ENCODE data around the gene MARCHF3.
"Not testable (repeated sequence)": the region's sequence is repeated elsewhere in the genome, so short reads cannot be mapped to it uniquely, and the experiment has no call there.

Gene MARCHF3

GRCh38 chr5:126863402-126863801 is 167.0 kb downstream of the MARCHF3 start:
- Histone ChIP-seq H3K9me3 (ENCODE audit: low read depth, low read length) (no peaks in the 10 kb centered on the region), H3K4me3 (no peak overlapping the region), H3K9ac (ENCODE audit: insufficient read length) (no peak overlapping the region), H3K27ac (no peak overlapping the region), H3K36me3 (ENCODE audit: insufficient read depth, low read length) (peaks cover 23% of the 10 kb centered on the region)
- DNase-seq (ENCODE audit: low read depth, low spot score) = no peak
- TF ChIP-seq FOXP2 (optimal IDR thresholded peaks at IDR 0.05; ENCODE audit: control extremely low read depth, extremely low read length, insufficient read depth) = no peak
- no peak for TF ChIP-seq EZH2 (IDR thresholded peaks at IDR 0.05)

GRCh38 chr5:126858441-126858840 is 171.9 kb downstream of the MARCHF3 start:
- peaks cover 17% of the 10 kb centered on the region for H3K36me3 ChIP-seq (ENCODE audit: insufficient read depth, low read length)

GRCh38 chr5:126857472-126858410 is 172.6 kb downstream of the MARCHF3 start:
- TF ChIP-seq POLR2AphosphoS5 (IDR thresholded peaks at IDR 0.05; ENCODE audit: borderline replicate concordance, low read depth, low read length) (peak; percentile 26; the same call in 1 of the 2 replicates), EZH2 (IDR thresholded peaks at IDR 0.05) (no peak)
- Histone ChIP-seq H3K27ac (peak overlapping the region; percentile 79), H3K9me3 (ENCODE audit: low read depth, low read length) (no peaks in the 10 kb centered on the region), H3K4me3 (peak overlapping the region; percentile 53), H3K9ac (ENCODE audit: insufficient read length) (peak overlapping the region; percentile 41), H3K36me3 (ENCODE audit: insufficient read depth, low read length) (peaks cover 14% of the 10 kb centered on the region; the same call in 1 of the 2 replicates)
- peak; percentile 53 for DNase-seq (ENCODE audit: low read depth, low spot score)

More at GRCh38 chr5:126858441-126858840, 171.9 kb downstream of the MARCHF3 start:
- no peak for DNase-seq (ENCODE audit: low read depth, low spot score)
- no peak for TF ChIP-seq POLR2AphosphoS5 (IDR thresholded peaks at IDR 0.05; ENCODE audit: borderline replicate concordance, low read depth, low read length)
- no peak for TF ChIP-seq FOXP2 (optimal IDR thresholded peaks at IDR 0.05; ENCODE audit: control extremely low read depth, extremely low read length, insufficient read depth)
- TF ChIP-seq EZH2 (IDR thresholded peaks at IDR 0.05) = no peak
- H3K9me3 ChIP-seq (ENCODE audit: low read depth, low read length) = no peaks in the 10 kb centered on the region
- no peak overlapping the region for H3K4me3 ChIP-seq
- no peak overlapping the region for H3K27ac ChIP-seq
- no peak overlapping the region for H3K9ac ChIP-seq (ENCODE audit: insufficient read length)

- no peak for DNase-seq (ENCODE audit: low read depth, low spot score)
- Histone ChIP-seq H3K4me3 (no peak overlapping the region), H3K9ac (ENCODE audit: insufficient read length) (no peak overlapping the region)
These were observed 175.1 kb downstream of the MARCHF3 start for GRCh38 chr5:126855266-126855665.

GRCh38 chr5:126854526-126855110 is 175.7 kb downstream of the MARCHF3 start:
- no peak for DNase-seq (ENCODE audit: low read depth, low spot score)

More at GRCh38 chr5:126855266-126855665, 175.1 kb downstream of the MARCHF3 start:
- TF ChIP-seq POLR2AphosphoS5 (IDR thresholded peaks at IDR 0.05; ENCODE audit: borderline replicate concordance, low read depth, low read length) = no peak
- no peak for TF ChIP-seq EZH2 (IDR thresholded peaks at IDR 0.05)
- TF ChIP-seq FOXP2 (optimal IDR thresholded peaks at IDR 0.05; ENCODE audit: control extremely low read depth, extremely low read length, insufficient read depth) = no peak
- no peak overlapping the region for H3K27ac ChIP-seq
- H3K36me3 ChIP-seq (ENCODE audit: insufficient read depth, low read length) = peaks cover 10% of the 10 kb centered on the region; the same call in 1 of the 2 replicates
- H3K9me3 ChIP-seq (ENCODE audit: low read depth, low read length) = no peaks in the 10 kb centered on the region

GRCh38 chr5:126853541-126854307 is 176.6 kb downstream of the MARCHF3 start:
- DNase-seq (ENCODE audit: low read depth, low spot score); H3K27ac ChIP-seq; H3K4me3 ChIP-seq; H3K9ac ChIP-seq (ENCODE audit: insufficient read length); H3K9me3 ChIP-seq (ENCODE audit: low read depth, low read length): not testable (repeated sequence)
- peaks cover 16% of the 10 kb centered on the region; the same call in 1 of the 2 replicates for H3K36me3 ChIP-seq (ENCODE audit: insufficient read depth, low read length)

More at GRCh38 chr5:126854526-126855110, 175.7 kb downstream of the MARCHF3 start:
- no peaks in the 10 kb centered on the region for H3K9me3 ChIP-seq (ENCODE audit: low read depth, low read length)
- peaks cover 10% of the 10 kb centered on the region; the same call in 1 of the 2 replicates for H3K36me3 ChIP-seq (ENCODE audit: insufficient read depth, low read length)
- TF ChIP-seq POLR2AphosphoS5 (IDR thresholded peaks at IDR 0.05; ENCODE audit: borderline replicate concordance, low read depth, low read length) = no peak
- TF ChIP-seq FOXP2 (optimal IDR thresholded peaks at IDR 0.05; ENCODE audit: control extremely low read depth, extremely low read length, insufficient read depth) = no peak
- H3K9ac ChIP-seq (ENCODE audit: insufficient read length) = no peak overlapping the region
- no peak overlapping the region for H3K4me3 ChIP-seq
- H3K27ac ChIP-seq = no peak overlapping the region

- DNase-seq (ENCODE audit: low read depth, low spot score) = no peak
- H3K9me3 ChIP-seq (ENCODE audit: low read depth, low read length) = no peaks in the 10 kb centered on the region
- H3K36me3 ChIP-seq (ENCODE audit: insufficient read depth, low read length) = peaks cover 9% of the 10 kb centered on the region; the same call in 1 of the 2 replicates
- no peak overlapping the region for H3K27ac ChIP-seq
- no peak for TF ChIP-seq FOXP2 (optimal IDR thresholded peaks at IDR 0.05; ENCODE audit: control extremely low read depth, extremely low read length, insufficient read depth)
- TF ChIP-seq POLR2AphosphoS5 (IDR thresholded peaks at IDR 0.05; ENCODE audit: borderline replicate concordance, low read depth, low read length) = no peak; the same call in 1 of the 2 replicates
- TF ChIP-seq EZH2 (IDR thresholded peaks at IDR 0.05) = no peak
- H3K9ac ChIP-seq (ENCODE audit: insufficient read length) = no peak overlapping the region
- H3K4me3 ChIP-seq = no peak overlapping the region
These were observed 177.5 kb downstream of the MARCHF3 start for GRCh38 chr5:126852841-126853271.

GRCh38 chr5:126852091-126852571 is 178.2 kb downstream of the MARCHF3 start:
- TF ChIP-seq POLR2AphosphoS5 (IDR thresholded peaks at IDR 0.05; ENCODE audit: borderline replicate concordance, low read depth, low read length) (no peak), EZH2 (IDR thresholded peaks at IDR 0.05) (no peak), FOXP2 (optimal IDR thresholded peaks at IDR 0.05; ENCODE audit: control extremely low read depth, extremely low read length, insufficient read depth) (no peak)
- Histone ChIP-seq H3K4me3 (no peak overlapping the region), H3K36me3 (ENCODE audit: insufficient read depth, low read length) (peaks cover 9% of the 10 kb centered on the region; the same call in 1 of the 2 replicates), H3K27ac (no peak overlapping the region), H3K9me3 (ENCODE audit: low read depth, low read length) (no peaks in the 10 kb centered on the region), H3K9ac (ENCODE audit: insufficient read length) (no peak overlapping the region)
- DNase-seq (ENCODE audit: low read depth, low spot score) = no peak

Data from SK-N-MC (cell line).